K562 (cell line): ENCODE measurements around the gene CLIP1. TPM values are rescaled to one million over a fixed set of nuclear protein-coding genes. Genes with fewer than 3 reads are reported as not detected.
A peak's percentile ranks its signal among the peaks of the same experiment; 100 is the strongest.

Source experiments
- ATF1 ChIP-seq, 2 experiments: fragments of 450-650 bp in 1 of 2; IDR thresholded peaks; 2 replicates each; pipeline ENCODE4 v1.6.1; 2016; ENCODE audit warnings: missing compliant biosample characterization in 1 of 2, missing genetic modification characterization in 1 of 2
- CXXC5 ChIP-seq: fragments of 250-450 bp; sonication (Bioruptor Pico); IDR thresholded peaks from 2 replicates; pipeline ENCODE4 v1.8.0; 2022; ENCODE audit warnings: inconsistent platforms, mild to moderate bottlenecking, moderate library complexity
- SREBF2 ChIP-seq: sonication (generic); formaldehyde crosslinking; IDR thresholded peaks from 2 replicates; pipeline ENCODE4 v1.4.0; 2020; ENCODE audit warnings: mild to moderate bottlenecking, missing genetic modification reagents
- ZKSCAN1 ChIP-seq: fragments of 150-350 bp; IDR thresholded peaks from 2 replicates; pipeline ENCODE4 v1.6.1; 2016; ENCODE audit warnings: low read depth, low read length
- polyA plus RNA-seq, 8 experiments: library from polyadenylated mRNA; depleted of rRNA in 4 of 8; stranded (reverse) in 5 of 8; unstranded in 3 of 8; fragments of >200 nt; fragmentation: Nextera tagmentation in 2 of 8; fragmentation: Illumina TruSeq in 1 of 8; extraction: Ambion mirVana in 2 of 8; extraction: Trizol in 1 of 8; gene quantifications; 2 replicates each; pipeline versions ENCODE4 v1.2.1 to v1.2.3, GENCODE V29; 2011 to 2014; ENCODE audit warnings: inconsistent platforms in 1 of 8, missing spikeins in 1 of 8
- total RNA-seq, 7 experiments: library from RNA; depleted of rRNA in 6 of 7; stranded (reverse); fragments of >200 nt in 6 of 7; fragmentation: Illumina TruSeq in 2 of 7; extraction: Trizol in 2 of 7; gene quantifications; 2 replicates each; pipeline versions ENCODE4 v1.2.1 to v1.2.3, GENCODE V29; 2011 to 2021; ENCODE audit warnings: low replicate concordance in 1 of 7
- TF ChIP-seq, protein P1 (sequence below): fragments of 450-650 bp; IDR thresholded peaks from 2 replicates; pipeline ENCODE4 v1.6.1; 2016; ENCODE audit warnings: low read depth

The CLIP1 gene
- total and polyA plus RNA-seq, 9 of the 15 experiments (the other 6 are each of a cell fraction or from before 2014, with no cell fraction given) = 5.8 to 33.9 (median 27.6) TPM

DNA sequence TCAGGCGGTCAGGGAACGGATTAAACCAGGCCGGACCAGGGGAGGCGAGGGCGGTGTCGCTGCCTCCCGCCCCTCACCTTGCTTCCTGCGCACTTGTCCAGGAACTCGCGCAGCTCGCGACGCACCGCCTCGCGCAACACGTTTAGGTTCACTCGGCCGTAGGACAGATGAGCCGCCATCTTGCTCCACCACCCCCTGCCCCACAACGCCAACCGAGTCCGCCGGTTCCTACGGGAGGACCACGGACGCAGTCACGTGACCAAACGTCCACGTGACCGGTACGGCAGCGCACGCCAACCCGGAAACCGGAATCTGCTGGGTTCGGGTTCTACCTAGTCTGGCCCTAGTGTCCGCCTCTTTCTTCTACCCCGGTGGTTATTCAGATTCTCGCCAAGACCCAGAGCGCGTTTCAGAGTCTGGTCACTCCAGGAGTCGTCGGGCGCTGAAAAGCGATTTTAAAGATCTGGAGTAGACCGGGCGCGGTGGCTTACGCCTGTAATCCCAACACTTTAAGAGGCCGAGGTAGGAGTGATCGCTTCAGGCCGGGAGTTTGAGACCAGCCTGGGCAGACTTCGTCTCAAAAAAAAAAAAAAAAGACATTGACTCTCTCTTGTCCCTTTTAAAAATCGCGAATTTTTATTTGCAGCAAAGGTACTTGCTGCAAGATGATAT is 156.1 kb downstream of the CLIP1 start, which contains the start of gene VPS33A (continued):
- TF ChIP-seq ATF1 (CRISPR knock-in tag; IDR thresholded peaks at IDR 0.05) (no peak), ATF1 (tag; IDR thresholded peaks at IDR 0.05) (peak; percentile 87), CXXC5 (peak; percentile 100), ZKSCAN1 (0 out of 2 replicates have a peak, but pooled peaks have one; percentile 62), SREBF2 (CRISPR knock-in tag) (0 out of 2 replicates have a peak, but pooled peaks have one; percentile 28)
- TF ChIP-seq, protein P1, sequence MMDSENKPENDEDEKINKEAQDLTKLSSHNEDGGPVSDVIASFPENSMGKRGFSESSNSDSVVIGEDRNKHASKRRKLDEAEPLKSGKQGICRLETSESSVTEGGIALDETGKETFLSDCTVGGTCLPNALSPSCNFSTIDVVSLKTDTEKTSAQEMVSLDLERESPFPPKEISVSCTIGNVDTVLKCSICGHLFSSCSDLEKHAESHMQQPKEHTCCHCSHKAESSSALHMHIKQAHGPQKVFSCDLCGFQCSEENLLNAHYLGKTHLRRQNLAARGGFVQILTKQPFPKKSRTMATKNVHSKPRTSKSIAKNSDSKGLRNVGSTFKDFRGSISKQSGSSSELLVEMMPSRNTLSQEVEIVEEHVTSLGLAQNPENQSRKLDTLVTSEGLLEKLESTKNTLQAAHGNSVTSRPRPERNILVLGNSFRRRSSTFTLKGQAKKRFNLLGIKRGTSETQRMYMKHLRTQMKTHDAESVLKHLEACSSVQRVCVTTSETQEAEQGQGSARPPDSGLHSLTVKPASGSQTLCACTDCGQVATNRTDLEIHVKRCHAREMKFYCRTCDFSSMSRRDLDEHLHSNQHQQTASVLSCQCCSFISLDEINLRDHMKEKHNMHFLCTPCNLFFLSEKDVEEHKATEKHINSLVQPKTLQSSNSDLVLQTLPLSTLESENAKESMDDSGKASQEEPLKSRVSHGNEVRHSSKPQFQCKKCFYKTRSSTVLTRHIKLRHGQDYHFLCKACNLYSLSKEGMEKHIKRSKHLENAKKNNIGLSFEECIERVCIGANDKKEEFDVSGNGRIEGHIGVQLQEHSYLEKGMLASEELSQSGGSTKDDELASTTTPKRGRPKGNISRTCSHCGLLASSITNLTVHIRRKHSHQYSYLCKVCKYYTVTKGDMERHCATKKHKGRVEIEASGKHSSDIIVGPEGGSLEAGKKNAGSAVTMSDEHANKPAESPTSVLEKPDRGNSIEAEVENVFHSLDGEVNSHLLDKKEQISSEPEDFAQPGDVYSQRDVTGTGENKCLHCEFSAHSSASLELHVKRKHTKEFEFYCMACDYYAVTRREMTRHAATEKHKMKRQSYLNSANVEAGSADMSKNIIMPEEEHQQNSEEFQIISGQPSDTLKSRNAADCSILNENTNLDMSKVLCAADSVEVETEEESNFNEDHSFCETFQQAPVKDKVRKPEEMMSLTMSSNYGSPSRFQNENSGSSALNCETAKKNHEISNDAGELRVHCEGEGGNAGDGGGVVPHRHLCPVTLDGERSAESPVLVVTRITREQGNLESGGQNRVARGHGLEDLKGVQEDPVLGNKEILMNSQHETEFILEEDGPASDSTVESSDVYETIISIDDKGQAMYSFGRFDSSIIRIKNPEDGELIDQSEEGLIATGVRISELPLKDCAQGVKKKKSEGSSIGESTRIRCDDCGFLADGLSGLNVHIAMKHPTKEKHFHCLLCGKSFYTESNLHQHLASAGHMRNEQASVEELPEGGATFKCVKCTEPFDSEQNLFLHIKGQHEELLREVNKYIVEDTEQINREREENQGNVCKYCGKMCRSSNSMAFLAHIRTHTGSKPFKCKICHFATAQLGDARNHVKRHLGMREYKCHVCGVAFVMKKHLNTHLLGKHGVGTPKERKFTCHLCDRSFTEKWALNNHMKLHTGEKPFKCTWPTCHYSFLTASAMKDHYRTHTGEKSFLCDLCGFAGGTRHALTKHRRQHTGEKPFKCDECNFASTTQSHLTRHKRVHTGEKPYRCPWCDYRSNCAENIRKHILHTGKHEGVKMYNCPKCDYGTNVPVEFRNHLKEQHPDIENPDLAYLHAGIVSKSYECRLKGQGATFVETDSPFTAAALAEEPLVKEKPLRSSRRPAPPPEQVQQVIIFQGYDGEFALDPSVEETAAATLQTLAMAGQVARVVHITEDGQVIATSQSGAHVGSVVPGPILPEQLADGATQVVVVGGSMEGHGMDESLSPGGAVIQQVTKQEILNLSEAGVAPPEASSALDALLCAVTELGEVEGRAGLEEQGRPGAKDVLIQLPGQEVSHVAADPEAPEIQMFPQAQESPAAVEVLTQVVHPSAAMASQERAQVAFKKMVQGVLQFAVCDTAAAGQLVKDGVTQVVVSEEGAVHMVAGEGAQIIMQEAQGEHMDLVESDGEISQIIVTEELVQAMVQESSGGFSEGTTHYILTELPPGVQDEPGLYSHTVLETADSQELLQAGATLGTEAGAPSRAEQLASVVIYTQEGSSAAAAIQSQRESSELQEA = peak; percentile 42; the same call in 1 of the 2 replicates
- TF ChIP-seq, all 486 proteins: peak for 185
